ENCODE results near the gene SPSB4.
"Not testable (repeated sequence)": the region's sequence is repeated elsewhere in the genome, so short reads cannot be mapped to it uniquely, and the experiment has no call there.

Gene SPSB4

GRCh38 chr3:141050576-141051442 is at the start of gene SPSB4:
Gene SPSB4, plus strand, starts transcription at chr3:141051347. Its CDS starts 14,758 bp downstream, at chr3:141066105.
- DNase-seq = peak; percentile 61

GRCh38 chr3:141006344-141006743 is 44.8 kb upstream of the SPSB4 start:
- DNase-seq = no peak

- DNase-seq = no peak
Measured at GRCh38 chr3:141009496-141009895, 41.7 kb upstream of the SPSB4 start.

- peak; percentile 88 for DNase-seq
Measured at GRCh38 chr3:141011232-141011996, 39.7 kb upstream of the SPSB4 start.

- DNase-seq = no peak
Measured at GRCh38 chr3:141011997-141012262, 39.2 kb upstream of the SPSB4 start.

- DNase-seq = no peak
Measured at GRCh38 chr3:141012571-141012970, 38.6 kb upstream of the SPSB4 start.

- DNase-seq = no peak
Measured at GRCh38 chr3:141015481-141015880, 35.7 kb upstream of the SPSB4 start.

- DNase-seq = not testable (repeated sequence)
Measured at GRCh38 chr3:141017366-141018322, 33.5 kb upstream of the SPSB4 start.

- no peak for DNase-seq
Measured at GRCh38 chr3:141019244-141019643, 31.9 kb upstream of the SPSB4 start.

- DNase-seq = no peak
Measured at GRCh38 chr3:141020143-141020830, 30.9 kb upstream of the SPSB4 start.

GRCh38 chr3:141021261-141021660 is 29.9 kb upstream of the SPSB4 start:
- DNase-seq = no peak

GRCh38 chr3:141030296-141030695 is 20.9 kb upstream of the SPSB4 start:
- DNase-seq = no peak

GRCh38 chr3:141039589-141039988 is 11.6 kb upstream of the SPSB4 start:
- no peak for DNase-seq

GRCh38 chr3:141044695-141045641 is 6.2 kb upstream of the SPSB4 start:
- no peak for DNase-seq

GRCh38 chr3:141045849-141046248 is 5.3 kb upstream of the SPSB4 start:
- no peak for DNase-seq

GRCh38 chr3:141047168-141047567 is 4.0 kb upstream of the SPSB4 start:
- DNase-seq = no peak

GRCh38 chr3:141049681-141050080 is 1.5 kb upstream of the SPSB4 start:
- no peak for DNase-seq

- DNase-seq = no peak
Measured at GRCh38 chr3:141051443-141052200, 475 bp downstream of the SPSB4 start.

- no peak for DNase-seq
Measured at GRCh38 chr3:141052201-141053069, 1.3 kb downstream of the SPSB4 start.

Measured in activated CD8-positive, alpha-beta memory T cell treated with anti-CD3 and anti-CD28 coated beads for 24 hours (primary cell).